ENCODE results near the gene MGLL.

Gene MGLL

DNA sequence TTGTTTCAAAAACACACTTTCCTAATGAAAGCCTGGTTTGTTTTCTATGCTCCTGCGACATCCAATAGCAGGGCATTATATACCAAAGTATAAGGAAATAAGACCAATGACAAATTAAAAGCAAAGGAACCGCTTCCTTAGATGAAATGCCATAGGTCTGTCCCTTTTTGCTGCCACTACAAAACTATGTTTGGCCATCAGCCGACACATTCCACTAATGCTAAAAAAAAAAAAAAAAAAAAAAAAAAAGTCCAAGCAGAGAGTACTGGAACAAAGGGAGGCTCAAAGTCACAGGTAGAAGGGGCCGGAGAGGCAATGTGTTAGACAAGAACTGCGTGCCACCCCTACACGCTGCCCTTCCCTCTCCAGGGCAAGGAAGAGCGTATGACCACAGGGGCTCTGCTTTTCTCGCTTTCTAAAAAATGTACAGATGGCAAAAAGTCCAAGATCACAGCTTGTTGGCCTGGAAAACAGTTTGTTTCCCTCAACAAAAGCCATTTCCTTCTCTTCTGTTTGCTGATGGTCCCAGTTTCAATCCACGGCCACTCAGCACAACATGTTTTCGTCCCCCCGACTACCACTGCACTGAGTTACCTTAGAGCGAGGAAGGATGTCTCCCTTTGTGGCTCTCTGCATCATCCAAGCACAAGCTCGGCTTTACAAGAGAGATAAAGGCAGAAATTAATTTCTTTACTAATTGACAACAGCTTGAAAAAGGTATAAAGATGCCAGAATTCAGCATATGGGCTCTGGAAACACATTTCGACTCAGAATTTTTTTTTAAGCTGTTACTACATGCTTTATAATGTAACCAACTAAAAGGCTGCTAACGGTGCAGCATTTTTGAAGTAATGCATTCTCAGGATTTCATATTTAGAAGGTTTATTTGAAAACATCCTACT, 78.7 kb downstream of the MGLL start:
- no peak overlapping the region for H3K4me3 ChIP-seq (replicated peaks; ENCODE audit: low read depth, low read length)

DNA sequence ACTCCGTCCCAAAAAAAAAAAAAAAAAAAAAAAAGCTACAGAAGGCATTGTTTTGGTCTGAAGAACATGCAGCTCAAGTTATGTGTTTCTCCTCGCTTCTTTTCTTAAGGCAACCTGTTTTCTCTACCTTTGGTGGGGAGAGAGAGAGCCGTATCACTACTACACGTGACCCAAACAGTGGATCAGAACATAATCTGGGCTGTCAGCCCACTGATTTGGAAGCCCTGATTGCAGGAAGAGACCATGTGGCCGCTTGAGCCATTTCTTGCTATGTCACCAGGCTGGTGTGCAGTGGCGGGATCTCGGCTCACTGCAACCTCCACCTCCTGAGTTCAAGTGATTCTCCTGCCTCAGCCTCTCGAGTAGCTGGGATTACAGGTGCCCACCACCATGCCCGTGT, 79.7 kb downstream of the MGLL start:
- TF ChIP-seq, protein P1, sequence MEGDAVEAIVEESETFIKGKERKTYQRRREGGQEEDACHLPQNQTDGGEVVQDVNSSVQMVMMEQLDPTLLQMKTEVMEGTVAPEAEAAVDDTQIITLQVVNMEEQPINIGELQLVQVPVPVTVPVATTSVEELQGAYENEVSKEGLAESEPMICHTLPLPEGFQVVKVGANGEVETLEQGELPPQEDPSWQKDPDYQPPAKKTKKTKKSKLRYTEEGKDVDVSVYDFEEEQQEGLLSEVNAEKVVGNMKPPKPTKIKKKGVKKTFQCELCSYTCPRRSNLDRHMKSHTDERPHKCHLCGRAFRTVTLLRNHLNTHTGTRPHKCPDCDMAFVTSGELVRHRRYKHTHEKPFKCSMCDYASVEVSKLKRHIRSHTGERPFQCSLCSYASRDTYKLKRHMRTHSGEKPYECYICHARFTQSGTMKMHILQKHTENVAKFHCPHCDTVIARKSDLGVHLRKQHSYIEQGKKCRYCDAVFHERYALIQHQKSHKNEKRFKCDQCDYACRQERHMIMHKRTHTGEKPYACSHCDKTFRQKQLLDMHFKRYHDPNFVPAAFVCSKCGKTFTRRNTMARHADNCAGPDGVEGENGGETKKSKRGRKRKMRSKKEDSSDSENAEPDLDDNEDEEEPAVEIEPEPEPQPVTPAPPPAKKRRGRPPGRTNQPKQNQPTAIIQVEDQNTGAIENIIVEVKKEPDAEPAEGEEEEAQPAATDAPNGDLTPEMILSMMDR (IDR thresholded peaks at IDR 0.05; ENCODE audit: low read depth, low read length, missing control alignments) = no peak
- no peak overlapping the region for H3K4me3 ChIP-seq (replicated peaks; ENCODE audit: low read depth, low read length)
- no peak for DNase-seq (ENCODE audit: extremely low read depth, low read depth)

More for the DNA sequence above, 78.7 kb downstream of the MGLL start:
- TF ChIP-seq, protein P1 (IDR thresholded peaks at IDR 0.05; ENCODE audit: low read depth, low read length, missing control alignments) = no peak
- no peak for DNase-seq (ENCODE audit: extremely low read depth, low read depth)

DNA sequence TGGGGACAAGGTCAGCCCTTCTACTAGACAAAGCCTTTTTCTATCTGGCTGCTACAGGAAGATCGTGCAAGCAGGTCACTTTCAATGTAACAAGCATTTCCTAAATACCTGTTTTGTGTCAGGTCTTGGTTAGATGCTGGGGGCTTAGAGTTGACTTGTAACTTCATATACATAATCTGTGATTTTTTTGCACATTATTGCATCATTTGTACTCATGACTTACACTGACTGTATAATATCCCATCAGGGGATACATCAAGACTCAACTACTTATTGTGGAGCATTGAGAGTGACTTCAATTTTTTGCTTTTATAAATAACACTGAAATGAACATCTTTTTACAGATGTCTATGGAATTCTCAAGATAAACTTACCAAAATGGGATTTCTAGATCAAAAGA, 80.6 kb downstream of the MGLL start:
- H3K4me3 ChIP-seq (replicated peaks; ENCODE audit: low read depth, low read length) = no peak overlapping the region
- no peak for DNase-seq (ENCODE audit: extremely low read depth, low read depth)
- TF ChIP-seq, protein P1 (IDR thresholded peaks at IDR 0.05; ENCODE audit: low read depth, low read length, missing control alignments) = no peak

DNA sequence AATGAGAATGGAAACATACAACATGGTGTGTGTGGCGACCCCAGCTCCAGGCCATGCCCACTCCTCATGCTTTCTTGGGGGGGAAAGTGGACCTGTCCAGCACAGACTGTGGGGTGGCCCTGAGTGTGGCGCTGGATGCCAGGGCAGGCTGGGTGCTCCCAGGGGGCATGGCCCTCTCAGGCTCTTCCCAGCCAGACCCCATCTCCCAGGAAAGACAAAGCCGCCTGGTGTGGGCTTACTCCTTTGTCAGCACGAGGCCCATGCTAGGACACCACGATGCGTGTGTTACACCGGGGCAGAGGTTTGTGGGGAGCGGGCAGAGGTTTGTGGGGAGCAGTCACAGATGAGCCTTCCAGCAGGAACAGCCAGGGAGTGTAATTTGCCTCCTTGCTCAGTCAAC, 81.1 kb downstream of the MGLL start:
- TF ChIP-seq, protein P1 (IDR thresholded peaks at IDR 0.05; ENCODE audit: low read depth, low read length, missing control alignments) = no peak
- no peak overlapping the region for H3K4me3 ChIP-seq (replicated peaks; ENCODE audit: low read depth, low read length)
- no peak for DNase-seq (ENCODE audit: extremely low read depth, low read depth)

DNA sequence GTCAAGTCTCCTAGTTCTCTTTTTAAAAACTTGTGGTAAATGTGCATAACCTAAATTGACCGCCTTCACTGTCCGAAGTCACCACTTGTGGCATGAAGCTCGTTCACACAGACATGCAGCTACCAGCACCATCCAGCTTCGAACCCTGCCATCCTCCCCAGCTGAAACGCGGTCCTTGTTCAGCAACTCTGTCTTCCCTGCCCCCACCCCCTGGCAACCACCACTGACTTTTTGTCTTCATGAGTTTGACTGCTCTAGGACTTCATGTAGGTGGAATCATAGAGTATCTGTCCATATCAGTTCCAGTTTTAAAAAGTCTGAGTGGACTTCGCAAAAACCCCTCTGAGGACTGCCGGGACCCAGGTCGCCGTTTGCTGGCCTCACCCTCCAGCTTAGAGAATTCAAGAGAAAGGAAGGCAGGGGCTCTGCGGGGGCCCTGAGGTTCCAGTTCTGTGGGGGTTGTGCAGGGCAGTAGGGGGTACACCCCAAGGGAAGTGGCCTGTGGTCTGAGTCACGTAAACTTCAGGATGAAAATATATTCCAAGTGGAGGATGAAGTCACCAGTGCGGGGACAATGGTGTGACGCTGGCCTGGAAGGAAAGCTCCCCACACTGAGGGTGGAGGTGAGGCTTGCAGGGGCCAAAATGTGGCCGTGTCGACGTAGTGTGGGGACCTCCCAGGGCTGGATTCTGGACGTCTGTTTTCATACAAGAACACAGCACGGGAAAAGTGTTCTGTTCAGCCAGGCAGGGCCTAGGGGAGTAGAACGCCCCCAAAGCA, 82.0 kb downstream of the MGLL start:
- H3K4me3 ChIP-seq (replicated peaks; ENCODE audit: low read depth, low read length) = no peak overlapping the region
- TF ChIP-seq, protein P1 (IDR thresholded peaks at IDR 0.05; ENCODE audit: low read depth, low read length, missing control alignments) = no peak
- DNase-seq (ENCODE audit: extremely low read depth, low read depth) = no peak

DNA sequence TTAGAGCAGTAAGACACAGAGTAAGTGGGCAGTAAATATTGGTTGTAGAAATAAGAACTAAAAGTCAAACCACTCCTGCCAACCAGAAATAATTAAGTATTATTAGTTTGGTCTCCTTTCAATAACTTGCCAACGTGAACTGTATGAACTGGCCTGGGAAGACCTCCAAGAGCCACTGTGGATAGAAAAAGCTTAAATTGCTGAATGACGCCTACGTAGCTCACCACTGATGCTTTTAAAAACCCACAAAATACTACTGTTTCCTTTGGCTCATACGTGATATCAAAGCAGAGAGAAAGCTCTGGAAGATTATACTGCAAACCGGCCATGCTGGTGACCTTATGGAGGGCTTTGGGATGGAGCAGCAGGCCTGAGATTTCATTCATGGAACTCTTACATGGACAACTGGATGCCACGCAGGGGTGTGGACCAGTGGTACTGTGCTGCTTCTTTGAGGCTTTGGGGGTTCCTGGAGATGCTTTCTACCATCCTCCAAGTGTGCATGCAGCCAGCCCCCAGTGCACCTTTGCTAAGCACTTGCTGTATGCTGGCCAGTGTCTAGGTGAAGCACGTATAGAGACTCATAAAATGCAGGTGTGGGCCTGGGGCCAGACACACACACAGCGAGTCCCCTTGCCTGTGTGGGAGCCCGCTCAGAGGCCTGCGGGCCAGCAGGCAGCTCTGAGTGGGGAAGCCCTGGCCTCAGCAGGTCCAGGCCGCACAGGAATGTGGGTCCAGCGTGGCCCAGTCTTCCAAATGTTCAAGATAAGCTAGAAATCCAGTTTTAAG, 82.8 kb downstream of the MGLL start:
- H3K4me3 ChIP-seq (replicated peaks; ENCODE audit: low read depth, low read length) = no peak overlapping the region
- TF ChIP-seq, protein P1 (IDR thresholded peaks at IDR 0.05; ENCODE audit: low read depth, low read length, missing control alignments) = no peak
- no peak for DNase-seq (ENCODE audit: extremely low read depth, low read depth)
